HEK293 (cell line): Measurements from ENCODE around the gene SNAPC4.

Experiments used
- BCL11A ChIP-seq: fragments of 450-650 bp; formaldehyde crosslinking; IDR thresholded peaks from 2 replicates; pipeline ENCODE4 v1.5.1; 2016; ENCODE audit warnings: low read depth, missing biosample characterization, missing genetic modification characterization
- GLI2 ChIP-seq: fragments of 450-650 bp; formaldehyde crosslinking; IDR thresholded peaks from 2 replicates; pipeline ENCODE4; 2017; ENCODE audit warnings: missing biosample characterization, missing genetic modification characterization, low read depth, borderline replicate concordance
- HOXC10 ChIP-seq: sonication (generic); formaldehyde crosslinking; IDR thresholded peaks from 2 replicates; pipeline ENCODE4 v1.8.1; 2023; ENCODE audit warnings: mild to moderate bottlenecking, missing genetic modification reagents
- YY1 ChIP-seq: fragments of 450-650 bp; formaldehyde crosslinking; IDR thresholded peaks from 2 replicates; pipeline ENCODE4 v1.5.1; 2018; ENCODE audit warnings: missing biosample characterization, missing genetic modification characterization
- ZBTB21 ChIP-seq: fragments of 450-650 bp; formaldehyde crosslinking; IDR thresholded peaks from 2 replicates; pipeline ENCODE4 v1.5.1; 2017; ENCODE audit warnings: missing biosample characterization, missing genetic modification characterization
- ZBTB48 ChIP-seq: fragments of 450-650 bp; formaldehyde crosslinking; IDR thresholded peaks from 2 replicates; pipeline ENCODE4 v1.5.1; 2016; ENCODE audit warnings: missing biosample characterization, missing genetic modification characterization
- ZNF10 ChIP-seq: fragments of 450-650 bp; formaldehyde crosslinking; IDR thresholded peaks from 2 replicates; pipeline ENCODE4 v1.5.1; 2017; ENCODE audit warnings: missing biosample characterization, missing genetic modification characterization
- ZNF133 ChIP-seq: fragments of 450-650 bp; formaldehyde crosslinking; IDR thresholded peaks from 2 replicates; pipeline ENCODE4 v1.5.1; 2016; ENCODE audit warnings: missing biosample characterization, missing genetic modification characterization
- ZNF155 ChIP-seq: fragments of 450-650 bp; formaldehyde crosslinking; IDR thresholded peaks from 2 replicates; pipeline ENCODE4 v1.5.1; 2016; ENCODE audit warnings: missing biosample characterization, missing genetic modification characterization
- ZNF211 ChIP-seq: fragments of 450-650 bp; formaldehyde crosslinking; IDR thresholded peaks from 2 replicates; pipeline ENCODE4 v1.5.1; 2016; ENCODE audit warnings: low read depth, missing biosample characterization, missing genetic modification characterization
- ZNF239 ChIP-seq: fragments of 450-650 bp; formaldehyde crosslinking; IDR thresholded peaks from 2 replicates; pipeline ENCODE4 v1.5.1; 2016; ENCODE audit warnings: missing biosample characterization, missing genetic modification characterization
- ZNF354C ChIP-seq: fragments of 450-650 bp; formaldehyde crosslinking; IDR thresholded peaks from 2 replicates; pipeline ENCODE4 v1.5.1; 2016; ENCODE audit warnings: missing biosample characterization, missing genetic modification characterization, low read depth, borderline replicate concordance
- ZNF404 ChIP-seq: fragments of 450-650 bp; formaldehyde crosslinking; IDR thresholded peaks from 2 replicates; pipeline ENCODE4 v1.5.1; 2017; ENCODE audit warnings: missing biosample characterization, missing genetic modification characterization
- ZNF416 ChIP-seq: fragments of 450-650 bp; formaldehyde crosslinking; IDR thresholded peaks from 2 replicates; pipeline ENCODE4 v1.5.1; 2016; ENCODE audit warnings: missing biosample characterization, missing genetic modification characterization
- ZNF501 ChIP-seq: fragments of 450-650 bp; formaldehyde crosslinking; IDR thresholded peaks from 2 replicates; pipeline ENCODE4 v1.5.1; 2016; ENCODE audit warnings: missing biosample characterization, missing genetic modification characterization
- ZNF544 ChIP-seq: fragments of 450-650 bp; formaldehyde crosslinking; IDR thresholded peaks from 2 replicates; pipeline ENCODE4 v1.5.0; 2017; ENCODE audit warnings: missing biosample characterization, missing genetic modification characterization
- ZNF596 ChIP-seq: fragments of 450-650 bp; IDR thresholded peaks from 2 replicates; pipeline ENCODE4 v1.5.0; 2018; ENCODE audit warnings: missing biosample characterization, mild to moderate bottlenecking, missing genetic modification characterization, moderate library complexity
- ZNF610 ChIP-seq: fragments of 450-650 bp; formaldehyde crosslinking; IDR thresholded peaks from 2 replicates; pipeline ENCODE4 v1.5.1; 2016; ENCODE audit warnings: missing biosample characterization, missing genetic modification characterization, borderline replicate concordance
- ZNF629 ChIP-seq: fragments of 450-650 bp; formaldehyde crosslinking; IDR thresholded peaks from 2 replicates; pipeline ENCODE4 v1.5.1; 2017; ENCODE audit warnings: missing biosample characterization, missing genetic modification characterization
- ZNF677 ChIP-seq: fragments of 450-650 bp; IDR thresholded peaks from 2 replicates; pipeline ENCODE4 v1.5.0; 2018; ENCODE audit warnings: missing biosample characterization, mild to moderate bottlenecking, missing genetic modification characterization, moderate library complexity
- ZNF776 ChIP-seq: fragments of 450-650 bp; formaldehyde crosslinking; IDR thresholded peaks from 2 replicates; pipeline ENCODE4 v1.5.0; 2017; ENCODE audit warnings: missing biosample characterization, missing genetic modification characterization, borderline replicate concordance
- ZNF843 ChIP-seq: fragments of 450-650 bp; formaldehyde crosslinking; IDR thresholded peaks from 2 replicates; pipeline ENCODE4 v1.5.1; 2016; ENCODE audit warnings: missing biosample characterization, missing genetic modification characterization
- TF ChIP-seq, protein P1 (sequence below): sonication (generic); formaldehyde crosslinking; IDR thresholded peaks from 2 replicates; pipeline ENCODE4 v1.8.1; 2022; ENCODE audit warnings: mild to moderate bottlenecking, moderate library complexity, missing genetic modification reagents
- TF ChIP-seq, protein P2 (sequence below): fragments of 450-650 bp; formaldehyde crosslinking; IDR thresholded peaks from 2 replicates; pipeline ENCODE4 v1.5.1; 2016; ENCODE audit warnings: missing biosample characterization, missing genetic modification characterization
- TF ChIP-seq, protein P3 (sequence below): fragments of 450-650 bp; formaldehyde crosslinking; optimal IDR thresholded peaks from 2 replicates; pipeline ENCODE3; 2016; ENCODE audit warnings: missing biosample characterization, mild to moderate bottlenecking, missing genetic modification characterization
- TF ChIP-seq, protein P4 (sequence below): fragments of 450-650 bp; formaldehyde crosslinking; IDR thresholded peaks from 2 replicates; pipeline ENCODE4 v1.5.1; 2016; ENCODE audit warnings: missing biosample characterization, missing genetic modification characterization
- TF ChIP-seq, protein P5 (sequence below): fragments of 450-650 bp; formaldehyde crosslinking; IDR thresholded peaks from 2 replicates; pipeline ENCODE4 v1.5.1; 2016; ENCODE audit warnings: missing biosample characterization, missing genetic modification characterization, low read depth
- TF ChIP-seq, protein P6 (sequence below): fragments of 450-650 bp; formaldehyde crosslinking; IDR thresholded peaks from 2 replicates; pipeline ENCODE4 v1.5.1; 2016; ENCODE audit warnings: missing biosample characterization, missing genetic modification characterization
- TF ChIP-seq, protein P7 (sequence below): fragments of 450-650 bp; formaldehyde crosslinking; IDR thresholded peaks from 2 replicates; pipeline ENCODE4; 2016; ENCODE audit warnings: missing biosample characterization, missing genetic modification characterization

Gene SNAPC4

DNA sequence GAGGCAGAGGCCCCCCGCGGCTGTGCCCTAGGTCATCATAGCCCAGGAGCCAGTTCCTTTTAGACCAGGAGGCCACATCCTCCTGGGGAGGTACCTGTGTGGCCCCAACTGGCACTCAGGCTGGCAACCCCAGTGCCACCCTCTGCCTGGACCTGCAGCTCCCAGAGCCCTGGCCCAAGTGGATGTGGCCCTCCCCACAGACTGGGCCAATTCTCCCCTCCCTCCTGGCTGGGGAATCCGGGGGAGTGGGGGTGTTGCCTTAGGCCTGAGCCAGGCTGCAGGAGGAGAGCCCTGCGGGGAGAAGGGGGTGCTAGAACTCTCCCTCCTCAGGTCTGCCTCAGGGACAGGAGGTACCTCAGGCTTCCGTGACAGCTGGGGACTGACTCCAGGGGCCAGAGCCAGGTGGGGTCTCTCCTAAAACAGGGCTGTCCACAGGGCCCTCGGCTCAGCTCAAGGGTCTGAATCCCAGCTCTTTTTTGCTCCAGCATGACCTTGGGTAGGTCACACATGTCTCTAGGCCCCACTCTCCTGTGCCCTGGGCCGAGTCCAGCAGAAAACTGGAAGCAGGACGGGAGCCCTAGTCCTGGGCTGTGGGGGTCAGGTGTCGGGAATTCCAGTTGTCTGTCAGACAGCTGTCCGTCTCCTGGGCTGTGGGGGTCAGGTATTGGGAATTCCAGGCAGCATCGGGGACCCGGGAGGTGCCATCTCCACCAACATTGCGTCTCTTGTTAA is 46.0 kb downstream of the SNAPC4 start (continued):
- TF ChIP-seq ZNF544 (tag by site-specific recombination) (no peak), ZNF677 (tag by site-specific recombination) (no peak), ZNF596 (tag by site-specific recombination) (no peak), ZNF610 (no peak), ZNF501 (no peak), HOXC10 (CRISPR knock-in tag) (no peak), ZNF416 (tag by site-specific recombination) (no peak), BCL11A (tag by site-specific recombination) (no peak; the same call in 1 of the 2 replicates), ZNF354C (tag by site-specific recombination) (no peak), ZNF843 (tag by site-specific recombination) (no peak), ZNF155 (tag by site-specific recombination) (no peak), ZNF133 (no peak), ZNF776 (tag by site-specific recombination) (no peak), ZNF211 (tag by site-specific recombination) (no peak), ZNF10 (tag by site-specific recombination) (no peak), YY1 (tag by site-specific recombination) (no peak), ZNF629 (tag by site-specific recombination) (no peak), ZBTB48 (tag by site-specific recombination) (no peak), ZNF404 (tag by site-specific recombination) (no peak), ZNF239 (tag by site-specific recombination) (no peak), GLI2 (tag by site-specific recombination) (no peak), ZBTB21 (tag by site-specific recombination) (no peak)
- TF ChIP-seq, protein P1, sequence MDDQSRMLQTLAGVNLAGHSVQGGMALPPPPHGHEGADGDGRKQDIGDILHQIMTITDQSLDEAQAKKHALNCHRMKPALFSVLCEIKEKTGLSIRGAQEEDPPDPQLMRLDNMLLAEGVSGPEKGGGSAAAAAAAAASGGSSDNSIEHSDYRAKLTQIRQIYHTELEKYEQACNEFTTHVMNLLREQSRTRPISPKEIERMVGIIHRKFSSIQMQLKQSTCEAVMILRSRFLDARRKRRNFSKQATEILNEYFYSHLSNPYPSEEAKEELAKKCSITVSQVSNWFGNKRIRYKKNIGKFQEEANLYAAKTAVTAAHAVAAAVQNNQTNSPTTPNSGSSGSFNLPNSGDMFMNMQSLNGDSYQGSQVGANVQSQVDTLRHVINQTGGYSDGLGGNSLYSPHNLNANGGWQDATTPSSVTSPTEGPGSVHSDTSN (CRISPR knock-in tag): no peak
- TF ChIP-seq, protein P2, sequence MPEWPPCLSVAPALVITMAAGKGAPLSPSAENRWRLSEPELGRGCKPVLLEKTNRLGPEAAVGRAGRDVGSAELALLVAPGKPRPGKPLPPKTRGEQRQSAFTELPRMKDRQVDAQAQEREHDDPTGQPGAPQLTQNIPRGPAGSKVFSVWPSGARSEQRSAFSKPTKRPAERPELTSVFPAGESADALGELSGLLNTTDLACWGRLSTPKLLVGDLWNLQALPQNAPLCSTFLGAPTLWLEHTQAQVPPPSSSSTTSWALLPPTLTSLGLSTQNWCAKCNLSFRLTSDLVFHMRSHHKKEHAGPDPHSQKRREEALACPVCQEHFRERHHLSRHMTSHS (tag by site-specific recombination): no peak
- TF ChIP-seq, protein P3, sequence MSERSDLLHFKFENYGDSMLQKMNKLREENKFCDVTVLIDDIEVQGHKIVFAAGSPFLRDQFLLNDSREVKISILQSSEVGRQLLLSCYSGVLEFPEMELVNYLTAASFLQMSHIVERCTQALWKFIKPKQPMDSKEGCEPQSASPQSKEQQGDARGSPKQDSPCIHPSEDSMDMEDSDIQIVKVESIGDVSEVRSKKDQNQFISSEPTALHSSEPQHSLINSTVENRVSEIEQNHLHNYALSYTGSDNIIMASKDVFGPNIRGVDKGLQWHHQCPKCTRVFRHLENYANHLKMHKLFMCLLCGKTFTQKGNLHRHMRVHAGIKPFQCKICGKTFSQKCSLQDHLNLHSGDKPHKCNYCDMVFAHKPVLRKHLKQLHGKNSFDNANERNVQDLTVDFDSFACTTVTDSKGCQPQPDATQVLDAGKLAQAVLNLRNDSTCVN (tag by site-specific recombination): peak; percentile 7
- TF ChIP-seq, protein P4, sequence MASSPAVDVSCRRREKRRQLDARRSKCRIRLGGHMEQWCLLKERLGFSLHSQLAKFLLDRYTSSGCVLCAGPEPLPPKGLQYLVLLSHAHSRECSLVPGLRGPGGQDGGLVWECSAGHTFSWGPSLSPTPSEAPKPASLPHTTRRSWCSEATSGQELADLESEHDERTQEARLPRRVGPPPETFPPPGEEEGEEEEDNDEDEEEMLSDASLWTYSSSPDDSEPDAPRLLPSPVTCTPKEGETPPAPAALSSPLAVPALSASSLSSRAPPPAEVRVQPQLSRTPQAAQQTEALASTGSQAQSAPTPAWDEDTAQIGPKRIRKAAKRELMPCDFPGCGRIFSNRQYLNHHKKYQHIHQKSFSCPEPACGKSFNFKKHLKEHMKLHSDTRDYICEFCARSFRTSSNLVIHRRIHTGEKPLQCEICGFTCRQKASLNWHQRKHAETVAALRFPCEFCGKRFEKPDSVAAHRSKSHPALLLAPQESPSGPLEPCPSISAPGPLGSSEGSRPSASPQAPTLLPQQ (tag by site-specific recombination): no peak
- TF ChIP-seq, protein P5, sequence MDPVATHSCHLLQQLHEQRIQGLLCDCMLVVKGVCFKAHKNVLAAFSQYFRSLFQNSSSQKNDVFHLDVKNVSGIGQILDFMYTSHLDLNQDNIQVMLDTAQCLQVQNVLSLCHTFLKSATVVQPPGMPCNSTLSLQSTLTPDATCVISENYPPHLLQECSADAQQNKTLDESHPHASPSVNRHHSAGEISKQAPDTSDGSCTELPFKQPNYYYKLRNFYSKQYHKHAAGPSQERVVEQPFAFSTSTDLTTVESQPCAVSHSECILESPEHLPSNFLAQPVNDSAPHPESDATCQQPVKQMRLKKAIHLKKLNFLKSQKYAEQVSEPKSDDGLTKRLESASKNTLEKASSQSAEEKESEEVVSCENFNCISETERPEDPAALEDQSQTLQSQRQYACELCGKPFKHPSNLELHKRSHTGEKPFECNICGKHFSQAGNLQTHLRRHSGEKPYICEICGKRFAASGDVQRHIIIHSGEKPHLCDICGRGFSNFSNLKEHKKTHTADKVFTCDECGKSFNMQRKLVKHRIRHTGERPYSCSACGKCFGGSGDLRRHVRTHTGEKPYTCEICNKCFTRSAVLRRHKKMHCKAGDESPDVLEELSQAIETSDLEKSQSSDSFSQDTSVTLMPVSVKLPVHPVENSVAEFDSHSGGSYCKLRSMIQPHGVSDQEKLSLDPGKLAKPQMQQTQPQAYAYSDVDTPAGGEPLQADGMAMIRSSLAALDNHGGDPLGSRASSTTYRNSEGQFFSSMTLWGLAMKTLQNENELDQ (tag by site-specific recombination): no peak
- TF ChIP-seq, protein P6, sequence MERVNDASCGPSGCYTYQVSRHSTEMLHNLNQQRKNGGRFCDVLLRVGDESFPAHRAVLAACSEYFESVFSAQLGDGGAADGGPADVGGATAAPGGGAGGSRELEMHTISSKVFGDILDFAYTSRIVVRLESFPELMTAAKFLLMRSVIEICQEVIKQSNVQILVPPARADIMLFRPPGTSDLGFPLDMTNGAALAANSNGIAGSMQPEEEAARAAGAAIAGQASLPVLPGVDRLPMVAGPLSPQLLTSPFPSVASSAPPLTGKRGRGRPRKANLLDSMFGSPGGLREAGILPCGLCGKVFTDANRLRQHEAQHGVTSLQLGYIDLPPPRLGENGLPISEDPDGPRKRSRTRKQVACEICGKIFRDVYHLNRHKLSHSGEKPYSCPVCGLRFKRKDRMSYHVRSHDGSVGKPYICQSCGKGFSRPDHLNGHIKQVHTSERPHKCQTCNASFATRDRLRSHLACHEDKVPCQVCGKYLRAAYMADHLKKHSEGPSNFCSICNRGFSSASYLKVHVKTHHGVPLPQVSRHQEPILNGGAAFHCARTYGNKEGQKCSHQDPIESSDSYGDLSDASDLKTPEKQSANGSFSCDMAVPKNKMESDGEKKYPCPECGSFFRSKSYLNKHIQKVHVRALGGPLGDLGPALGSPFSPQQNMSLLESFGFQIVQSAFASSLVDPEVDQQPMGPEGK (tag by site-specific recombination): 0 out of 2 replicates have a peak, but pooled peaks have one; percentile 6
- TF ChIP-seq, protein P7, sequence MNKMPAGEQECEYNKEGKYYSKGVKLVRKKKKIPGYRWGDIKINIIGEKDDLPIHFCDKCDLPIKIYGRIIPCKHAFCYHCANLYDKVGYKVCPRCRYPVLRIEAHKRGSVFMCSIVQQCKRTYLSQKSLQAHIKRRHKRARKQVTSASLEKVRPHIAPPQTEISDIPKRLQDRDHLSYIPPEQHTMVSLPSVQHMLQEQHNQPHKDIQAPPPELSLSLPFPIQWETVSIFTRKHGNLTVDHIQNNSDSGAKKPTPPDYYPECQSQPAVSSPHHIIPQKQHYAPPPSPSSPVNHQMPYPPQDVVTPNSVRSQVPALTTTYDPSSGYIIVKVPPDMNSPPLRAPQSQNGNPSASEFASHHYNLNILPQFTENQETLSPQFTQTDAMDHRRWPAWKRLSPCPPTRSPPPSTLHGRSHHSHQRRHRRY (tag by site-specific recombination): no peak
